HepG2 (cell line): ENCODE data around the gene ABHD2. TPM values are rescaled to one million over a fixed set of nuclear protein-coding genes. Genes with fewer than 3 reads are reported as not detected.

Source experiments
- CCDC6 ChIP-seq: sonication (generic); formaldehyde crosslinking; IDR thresholded peaks from 2 replicates; pipeline ENCODE4 v1.8.1; 2022; ENCODE audit warnings: mild to moderate bottlenecking, missing genetic modification reagents, moderate library complexity
- ELF3 ChIP-seq: IDR thresholded peaks from 2 replicates; pipeline ENCODE4 v1.6.1; 2016; ENCODE audit warnings: missing genetic modification reagents, missing compliant biosample characterization
- EP300 ChIP-seq, 3 experiments: sonication (generic) in 1 of 3; formaldehyde crosslinking in 1 of 3; IDR thresholded peaks; 2 replicates each; pipeline versions ENCODE4 v1.5.1 to v1.6.1; 2011 to 2020; ENCODE audit warnings: low read depth in 2 of 3, low read length in 2 of 3, borderline replicate concordance in 1 of 3, improper control_type of control experiment in 1 of 3, mild to moderate bottlenecking in 1 of 3, missing genetic modification reagents in 1 of 3, moderate library complexity in 1 of 3
- EZH2 ChIP-seq: conservative IDR thresholded peaks from 2 replicates; pipeline ENCODE4 v1.6.1; 2012; ENCODE audit warnings: mild to moderate bottlenecking, low read depth, low read length, moderate library complexity
- FOXJ3 ChIP-seq: sonication (generic); formaldehyde crosslinking; IDR thresholded peaks from 2 replicates; pipeline ENCODE4 v1.4.0; 2020; ENCODE audit warnings: missing genetic modification reagents, mild to moderate bottlenecking, borderline replicate concordance
- FOXO1 ChIP-seq: sonication (generic); formaldehyde crosslinking; IDR thresholded peaks from 2 replicates; pipeline ENCODE4 v1.4.0; 2020; ENCODE audit warnings: missing genetic modification reagents
- MEIS1 ChIP-seq: sonication (generic); formaldehyde crosslinking; IDR thresholded peaks from 2 replicates; pipeline ENCODE4 v1.9.0; 2021; ENCODE audit warnings: mild to moderate bottlenecking, missing genetic modification reagents, moderate library complexity, borderline replicate concordance
- NR2F6 ChIP-seq, 2 experiments: IDR thresholded peaks; 2 replicates each; pipeline ENCODE4 v1.6.1; 2016; ENCODE audit warnings: antibody characterized with exemption in 1 of 2, mild to moderate bottlenecking in 1 of 2
- ZNF318 ChIP-seq: sonication (generic); formaldehyde crosslinking; IDR thresholded peaks from 2 replicates; pipeline ENCODE4 v1.4.0; 2020; ENCODE audit warnings: mild to moderate bottlenecking, missing genetic modification reagents
- ZNF362 ChIP-seq: sonication (generic); formaldehyde crosslinking; IDR thresholded peaks from 2 replicates; pipeline ENCODE4 v1.4.0; 2020; ENCODE audit warnings: missing genetic modification reagents, mild to moderate bottlenecking, borderline replicate concordance
- ZNF501 ChIP-seq: sonication (generic); formaldehyde crosslinking; IDR thresholded peaks from 2 replicates; pipeline ENCODE4 v1.5.1; 2020; ENCODE audit warnings: mild to moderate bottlenecking, moderate library complexity, missing genetic modification reagents
- polyA plus RNA-seq, 8 experiments: library from polyadenylated mRNA; depleted of rRNA in 3 of 8; stranded (reverse) in 7 of 8; unstranded in 1 of 8; fragments of >200 nt; fragmentation: Illumina TruSeq in 4 of 8; extraction: Trizol in 4 of 8; gene quantifications; 2 replicates each; pipeline versions ENCODE4 v1.2.1 to v1.2.3, GENCODE V29; 2011 to 2016; ENCODE audit warnings: low read depth in 4 of 8, missing spikeins in 1 of 8, mixed read lengths in 1 of 8; ENCODE audit not compliant: insufficient read depth in 1 of 8
- total RNA-seq, 5 experiments: library from RNA; depleted of rRNA; stranded (reverse); fragments of >200 nt; fragmentation: Illumina TruSeq; extraction: Trizol; gene quantifications; 2 replicates each; pipeline ENCODE4 v1.2.3, GENCODE V29; 2016; ENCODE audit warnings: low read depth in 1 of 5
- TF ChIP-seq, protein P1 (sequence below): sonication (generic); formaldehyde crosslinking; IDR thresholded peaks from 2 replicates; pipeline ENCODE4 v1.8.1; 2022; ENCODE audit warnings: low read depth, mild to moderate bottlenecking, missing genetic modification reagents
- TF ChIP-seq, protein P2 (sequence below): sonication (generic); formaldehyde crosslinking; IDR thresholded peaks from 2 replicates; pipeline ENCODE4 v1.9.0; 2022; ENCODE audit warnings: low read depth, missing genetic modification reagents

ABHD2 gene
- total and polyA plus RNA-seq, 2 of the 13 experiments (the other 11 are each of a cell fraction or from before 2014, with no cell fraction given): 14.8 to 22.4 TPM

DNA sequence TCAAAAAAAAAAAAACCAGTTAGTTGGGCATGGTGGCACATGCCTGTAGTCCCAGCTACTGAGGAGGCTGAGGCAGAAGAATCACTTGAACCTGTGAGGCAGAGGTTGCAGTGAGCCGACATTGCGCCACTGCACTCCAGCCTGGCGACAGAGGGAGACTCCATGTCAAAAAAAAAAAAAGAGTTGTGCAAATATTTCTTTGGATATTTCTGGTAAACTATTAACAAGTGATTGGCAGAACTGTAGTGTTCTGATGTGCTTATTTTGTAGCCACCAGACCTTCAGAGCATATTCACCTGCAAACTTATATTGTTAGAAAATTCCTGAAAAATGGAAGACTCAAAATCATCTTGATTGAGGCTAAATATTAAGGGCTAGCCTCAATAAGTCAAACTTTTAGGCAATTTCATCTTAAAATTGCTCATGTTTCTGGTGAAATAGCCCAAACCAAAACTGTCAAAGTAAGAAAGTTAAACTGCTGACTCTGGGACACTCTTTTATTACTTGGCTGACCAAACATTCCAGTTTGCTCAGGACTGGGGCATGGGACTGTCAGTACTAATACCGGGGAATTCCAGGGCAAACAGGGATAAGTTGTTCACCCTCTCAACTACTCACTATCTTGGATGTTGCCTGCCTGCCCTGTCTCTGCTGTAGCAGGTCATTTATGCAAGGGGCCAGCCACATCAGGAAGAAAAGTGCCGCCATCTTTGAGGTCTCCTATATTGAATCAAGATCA, 37.0 kb downstream of the ABHD2 start (continued):
- no peak for TF ChIP-seq ZNF318
- TF ChIP-seq EZH2: no peak
- 0 out of 2 replicates have a peak, but pooled peaks have one; percentile 52 for TF ChIP-seq CCDC6 (CRISPR knock-in tag)
- TF ChIP-seq FOXJ3: peak; percentile 24; the same call in 1 of the 2 replicates
- TF ChIP-seq, protein P1, sequence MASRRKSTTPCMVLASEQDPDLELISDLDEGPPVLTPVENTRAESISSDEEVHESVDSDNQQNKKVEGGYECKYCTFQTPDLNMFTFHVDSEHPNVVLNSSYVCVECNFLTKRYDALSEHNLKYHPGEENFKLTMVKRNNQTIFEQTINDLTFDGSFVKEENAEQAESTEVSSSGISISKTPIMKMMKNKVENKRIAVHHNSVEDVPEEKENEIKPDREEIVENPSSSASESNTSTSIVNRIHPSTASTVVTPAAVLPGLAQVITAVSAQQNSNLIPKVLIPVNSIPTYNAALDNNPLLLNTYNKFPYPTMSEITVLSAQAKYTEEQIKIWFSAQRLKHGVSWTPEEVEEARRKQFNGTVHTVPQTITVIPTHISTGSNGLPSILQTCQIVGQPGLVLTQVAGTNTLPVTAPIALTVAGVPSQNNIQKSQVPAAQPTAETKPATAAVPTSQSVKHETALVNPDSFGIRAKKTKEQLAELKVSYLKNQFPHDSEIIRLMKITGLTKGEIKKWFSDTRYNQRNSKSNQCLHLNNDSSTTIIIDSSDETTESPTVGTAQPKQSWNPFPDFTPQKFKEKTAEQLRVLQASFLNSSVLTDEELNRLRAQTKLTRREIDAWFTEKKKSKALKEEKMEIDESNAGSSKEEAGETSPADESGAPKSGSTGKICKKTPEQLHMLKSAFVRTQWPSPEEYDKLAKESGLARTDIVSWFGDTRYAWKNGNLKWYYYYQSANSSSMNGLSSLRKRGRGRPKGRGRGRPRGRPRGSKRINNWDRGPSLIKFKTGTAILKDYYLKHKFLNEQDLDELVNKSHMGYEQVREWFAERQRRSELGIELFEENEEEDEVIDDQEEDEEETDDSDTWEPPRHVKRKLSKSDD (CRISPR knock-in tag): no peak
- TF ChIP-seq MEIS1 (CRISPR knock-in tag): peak; percentile 71; the same call in 1 of the 2 replicates
- TF ChIP-seq ELF3 (CRISPR knock-in tag): 0 out of 2 replicates have a peak, but pooled peaks have one; percentile 26
- peak; percentile 18; the same call in 1 of the 2 replicates for TF ChIP-seq FOXO1
- peak; percentile 98 for TF ChIP-seq ZNF362 (CRISPR knock-in tag)
- peak in 1 of 2 experiments; percentile 44; a peak in 2 of 4 replicates for TF ChIP-seq EP300 (IDR thresholded peaks at IDR 0.05; ENCODE audit: low read depth in 2 of 2, low read length in 2 of 2)
- no peak for TF ChIP-seq EP300 (CRISPR knock-in tag; IDR thresholded peaks at IDR 0.05; ENCODE audit: borderline replicate concordance)
- TF ChIP-seq, protein P2, sequence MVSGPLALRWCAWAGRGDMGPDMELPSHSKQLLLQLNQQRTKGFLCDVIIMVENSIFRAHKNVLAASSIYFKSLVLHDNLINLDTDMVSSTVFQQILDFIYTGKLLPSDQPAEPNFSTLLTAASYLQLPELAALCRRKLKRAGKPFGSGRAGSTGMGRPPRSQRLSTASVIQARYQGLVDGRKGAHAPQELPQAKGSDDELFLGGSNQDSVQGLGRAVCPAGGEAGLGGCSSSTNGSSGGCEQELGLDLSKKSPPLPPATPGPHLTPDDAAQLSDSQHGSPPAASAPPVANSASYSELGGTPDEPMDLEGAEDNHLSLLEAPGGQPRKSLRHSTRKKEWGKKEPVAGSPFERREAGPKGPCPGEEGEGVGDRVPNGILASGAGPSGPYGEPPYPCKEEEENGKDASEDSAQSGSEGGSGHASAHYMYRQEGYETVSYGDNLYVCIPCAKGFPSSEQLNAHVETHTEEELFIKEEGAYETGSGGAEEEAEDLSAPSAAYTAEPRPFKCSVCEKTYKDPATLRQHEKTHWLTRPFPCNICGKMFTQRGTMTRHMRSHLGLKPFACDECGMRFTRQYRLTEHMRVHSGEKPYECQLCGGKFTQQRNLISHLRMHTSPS (CRISPR knock-in tag): no peak
- TF ChIP-seq ZNF501 (CRISPR knock-in tag): no peak
- TF ChIP-seq NR2F6 (IDR thresholded peaks at IDR 0.05): peak; percentile 45
- TF ChIP-seq NR2F6 (CRISPR knock-in tag; IDR thresholded peaks at IDR 0.05): peak; percentile 27
